GM15510 (cell line): Measurements from ENCODE around the gene RNASE7.

Experiments
- POLR2A ChIP-seq: IDR thresholded peaks from 3 replicates; pipeline ENCODE4 v1.6.1; 2011; ENCODE audit warnings: borderline replicate concordance; ENCODE audit not compliant: insufficient read length; ENCODE audit errors: extremely low read depth

The RNASE7 gene

GRCh38 chr14:21032326-21033132 is 9.6 kb upstream of the RNASE7 start:
- TF ChIP-seq POLR2A, result no peak

GRCh38 chr14:21033133-21033698 is 8.9 kb upstream of the RNASE7 start:
- no peak for TF ChIP-seq POLR2A

GRCh38 chr14:21034707-21035106 is 7.5 kb upstream of the RNASE7 start, which contains the start of gene RNASE13:
TSS of gene RNASE13 (minus strand) at chr14:21034807. CDS start at chr14:21034288, 519 bp downstream.
- TF ChIP-seq POLR2A, result no peak

- TF ChIP-seq POLR2A, result no peak
These were observed 5.4 kb upstream of the RNASE7 start for GRCh38 chr14:21036751-21037150.

- TF ChIP-seq POLR2A, result no peak
These were observed 5.0 kb upstream of the RNASE7 start for GRCh38 chr14:21037156-21037555.

GRCh38 chr14:21038441-21039422 is 3.4 kb upstream of the RNASE7 start:
- TF ChIP-seq POLR2A, result no peak

- TF ChIP-seq POLR2A, result no peak
These were observed 2.4 kb upstream of the RNASE7 start for GRCh38 chr14:21039585-21040369.

- no peak for TF ChIP-seq POLR2A
These were observed 1.7 kb upstream of the RNASE7 start for GRCh38 chr14:21040370-21040925.

- no peak for TF ChIP-seq POLR2A
These were observed 756 bp downstream of the RNASE7 start for GRCh38 chr14:21042918-21043317.

GRCh38 chr14:21043387-21043973 is 1.3 kb downstream of the RNASE7 start:
- TF ChIP-seq POLR2A, result no peak

GRCh38 chr14:21043974-21044618 is 1.9 kb downstream of the RNASE7 start:
- no peak for TF ChIP-seq POLR2A

GRCh38 chr14:21047378-21047781 is 5.2 kb downstream of the RNASE7 start:
- TF ChIP-seq POLR2A, result no peak

GRCh38 chr14:21048638-21049037 is 6.5 kb downstream of the RNASE7 start:
- no peak for TF ChIP-seq POLR2A

GRCh38 chr14:21049271-21049673 is 7.1 kb downstream of the RNASE7 start:
- no peak for TF ChIP-seq POLR2A

- TF ChIP-seq POLR2A, result no peak
These were observed 8.4 kb downstream of the RNASE7 start for GRCh38 chr14:21050597-21050996.
